K562 (cell line): ENCODE data around the gene TMEM208. TPM values are rescaled to one million over a fixed set of nuclear protein-coding genes. Genes with fewer than 3 reads are reported as not detected.

ENCODE experiments used
- ATAC-seq: fragments of 200-7000 bp; cut with Tn5 transposase; 3 replicates; pipeline ENCODE4 v1.9.1; 2020; ENCODE audit warnings: moderate library complexity
- BruUV-seq: library from RNA; stranded (reverse); fragments of 400-500 nt; replicated peaks from 2 replicates; lab custom pipeline; 2021; lab: Mats Ljungman, UMichigan
- CTCF ChIA-PET: fragments of 300-600 bp; formaldehyde crosslinking; extraction: SDS; loops from one replicate; lab custom pipeline; 2021; ENCODE audit warnings: low intra/inter-chr PET ratio; lab: Yijun Ruan, JAX
- POLR2A ChIA-PET: fragments of 300-600, 350-650 bp; sonication (Branson Sonifier 250); formaldehyde crosslinking; extraction: SDS; loops from one replicate; lab custom pipeline; 2021; ENCODE audit warnings: antibody characterized with exemption, inconsistent platforms; lab: Yijun Ruan, JAX
- DNase-seq, 4 experiments: peaks; one replicate each; pipeline versions ENCODE4 v3.0.0 to v3.0.0-alpha.2; 2011 to 2018; ENCODE audit warnings: low spot score in 3 of 4, mixed read lengths in 3 of 4; ENCODE audit errors: extremely low read depth in 1 of 4
- FAIRE-seq: peaks from 2 replicates; lab custom pipeline; 2011; peaks lifted over from hg19 to GRCh38; lab: Jason Lieb, UNC
- H2AFZ ChIP-seq: 2 replicates; pipeline ENCODE4 v1.6.0; 2011; ENCODE audit warnings: low read depth, low read length, control low read depth, inconsistent platforms
- H3K27ac ChIP-seq: fragments of 200-600 bp; 3 replicates; pipeline ENCODE4 v1.8.0; 2011; ENCODE audit warnings: low read depth, mild to moderate bottlenecking, control low read depth, inconsistent platforms, low read length, moderate library complexity, mixed read lengths; ENCODE audit errors: extremely low read depth
- H3K27me3 ChIP-seq, 2 experiments: fragments of 300-600 bp in 1 of 2; 2 replicates in 1 of 2; 3 replicates in 1 of 2; pipeline versions ENCODE4 v1.6.0 to v1.8.0; 2011; ENCODE audit warnings: inconsistent platforms in 2 of 2, low read length in 2 of 2, mild to moderate bottlenecking in 1 of 2, mixed read lengths in 1 of 2, moderate library complexity in 1 of 2; ENCODE audit not compliant: control insufficient read depth in 2 of 2, insufficient read depth in 2 of 2
- H3K36me3 ChIP-seq: fragments of 300-600 bp; 3 replicates; pipeline ENCODE4 v1.8.0; 2011; ENCODE audit warnings: mild to moderate bottlenecking, low read length, inconsistent platforms; ENCODE audit not compliant: control insufficient read depth, insufficient read depth
- H3K4me1 ChIP-seq, 2 experiments: fragments of 200-600 bp in 1 of 2; replicated peaks in 1 of 2; 2 replicates in 1 of 2; 3 replicates in 1 of 2; pipeline versions ENCODE4 v1.5.1 to v1.8.0; 2011; ENCODE audit warnings: inconsistent platforms in 2 of 2, low read length in 2 of 2, mild to moderate bottlenecking in 1 of 2, mixed read lengths in 1 of 2, moderate library complexity in 1 of 2; ENCODE audit not compliant: control insufficient read depth in 2 of 2, insufficient read depth in 2 of 2
- H3K4me2 ChIP-seq: 2 replicates; pipeline ENCODE4 v1.6.1; 2011; ENCODE audit warnings: low read length, control low read depth, inconsistent platforms, mixed read lengths; ENCODE audit not compliant: insufficient read depth
- H3K4me3 ChIP-seq: fragments of 200-600 bp; sonication (generic), shearing (Covaris generic); 2 replicates; pipeline ENCODE4 v1.5.1; 2016; ENCODE audit warnings: control low read depth, inconsistent platforms
- H3K79me2 ChIP-seq: fragments of 200-600 bp; 3 replicates; pipeline ENCODE4 v1.8.0; 2011; ENCODE audit warnings: low read length, inconsistent platforms; ENCODE audit not compliant: control insufficient read depth, insufficient read depth
- H3K9ac ChIP-seq, 2 experiments: 2 replicates each; pipeline versions ENCODE4 v1.6.0 to v1.6.1; 2011; ENCODE audit warnings: low read depth in 2 of 2, low read length in 2 of 2, control low read depth in 1 of 2, inconsistent platforms in 1 of 2, mild to moderate bottlenecking in 1 of 2, mixed read lengths in 1 of 2; ENCODE audit not compliant: insufficient read depth in 1 of 2
- H3K9me1 ChIP-seq: one replicate; pipeline ENCODE4 v1.6.0; 2011; ENCODE audit warnings: inconsistent platforms, mild to moderate bottlenecking, low read length, moderate library complexity; ENCODE audit not compliant: control insufficient read depth, insufficient read depth
- H3K9me3 ChIP-seq: replicated peaks from 2 replicates; pipeline ENCODE4 v1.5.1; 2011; ENCODE audit warnings: low read depth, low read length, inconsistent platforms; ENCODE audit not compliant: control insufficient read depth, insufficient read depth
- H4K20me1 ChIP-seq: replicated peaks from 2 replicates; pipeline ENCODE4 v1.6.1; 2011; ENCODE audit warnings: low read length, inconsistent platforms, mixed read lengths; ENCODE audit not compliant: control insufficient read depth, insufficient read depth
- BRF2 ChIP-seq: IDR thresholded peaks from 3 replicates; pipeline ENCODE4 v1.6.1; 2011; ENCODE audit warnings: borderline replicate concordance, mild to moderate bottlenecking; ENCODE audit not compliant: insufficient read length, insufficient read depth
- POLR2G ChIP-seq: fragments of 200-400 bp; formaldehyde crosslinking; IDR thresholded peaks from 2 replicates; pipeline ENCODE4 v1.6.1; 2017; ENCODE audit warnings: low read depth, mild to moderate bottlenecking, antibody characterized with exemption, low read length, moderate library complexity
- RBFOX2 ChIP-seq: fragments of 200-400 bp; formaldehyde crosslinking; IDR thresholded peaks from 2 replicates; pipeline ENCODE4 v1.6.1; 2017; ENCODE audit warnings: low read depth, mild to moderate bottlenecking, low read length, moderate library complexity
- WGBS: fragments of 100-300 bp; shearing (Covaris generic); methylation state at CpG from one replicate; pipeline ENCODE4 v1.1.6; 2016; ENCODE audit warnings: low coverage, mixed read lengths; ENCODE audit not compliant: insufficient coverage; ENCODE audit errors: missing lambda C conversion rate; 5-methylcytosine and 5-hydroxymethylcytosine counted together
- in situ Hi-C: fragments of 300-500 bp; cut with MboI; formaldehyde crosslinking; loops from 4 replicates; pipeline ENCODE4 v1.15.0; 2018; ENCODE audit warnings: inconsistent platforms, mixed read lengths
- intact Hi-C: fragments of 100-400 bp; cut with micrococcal nuclease; formaldehyde crosslinking; loops from 2 replicates; pipeline ENCODE4 v1.14.2; 2022
- polyA plus RNA-seq, 8 experiments: library from polyadenylated mRNA; depleted of rRNA in 4 of 8; stranded (reverse) in 5 of 8; unstranded in 3 of 8; fragments of >200 nt; fragmentation: Nextera tagmentation in 2 of 8; fragmentation: Illumina TruSeq in 1 of 8; extraction: Ambion mirVana in 2 of 8; extraction: Trizol in 1 of 8; gene quantifications; 2 replicates each; pipeline versions ENCODE4 v1.2.1 to v1.2.3, GENCODE V29; 2011 to 2014; ENCODE audit warnings: inconsistent platforms in 1 of 8, missing spikeins in 1 of 8
- total RNA-seq, 7 experiments: library from RNA; depleted of rRNA in 6 of 7; stranded (reverse); fragments of >200 nt in 6 of 7; fragmentation: Illumina TruSeq in 2 of 7; extraction: Trizol in 2 of 7; gene quantifications; 2 replicates each; pipeline versions ENCODE4 v1.2.1 to v1.2.3, GENCODE V29; 2011 to 2021; ENCODE audit warnings: low replicate concordance in 1 of 7

The TMEM208 gene
- total and polyA plus RNA-seq, 9 of the 15 experiments (the other 6 are each of a cell fraction or from before 2014, with no cell fraction given): 31.8 to 239 (median 54.3) TPM

DNA sequence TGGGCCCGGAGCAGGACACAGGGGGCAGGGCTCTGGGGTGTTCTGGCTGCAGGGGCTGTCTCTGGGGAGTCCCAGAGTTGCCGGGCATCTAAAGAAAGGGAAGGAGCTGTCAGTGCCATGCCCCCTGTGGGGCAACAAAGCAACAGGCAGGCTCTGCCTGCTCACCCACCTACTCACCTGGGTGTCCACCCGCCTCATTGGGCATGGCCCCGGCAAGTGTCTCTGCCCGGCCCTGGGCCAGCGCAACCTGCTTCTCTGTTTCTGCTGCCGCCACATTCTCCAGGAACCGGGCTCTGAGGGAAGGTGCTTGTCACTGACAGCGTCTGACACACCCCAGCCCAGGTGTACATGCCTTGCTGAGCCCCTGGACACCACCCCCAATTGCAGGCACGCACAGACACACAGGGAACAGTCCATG is 7.3 kb downstream of the TMEM208 start:
- peaks cover 93% of the 10 kb centered on the region; the same call in 2 of the 3 replicates for H3K36me3 ChIP-seq
- peaks cover 4% of the 10 kb centered on the region for H4K20me1 ChIP-seq
- peaks cover 7% of the 10 kb centered on the region; the same call in 2 of the 3 replicates for H3K79me2 ChIP-seq
- H3K9me3 ChIP-seq: no peaks in the 10 kb centered on the region
- intact Hi-C loops: no loop called here
- ChIA-PET CTCF (no interaction called here), POLR2A (no interaction called here)
- H2AFZ ChIP-seq: no peak overlapping the region
- peak overlapping the region in 1 of 2 experiments; percentile 43; a peak in 1 of 4 replicates for H3K9ac ChIP-seq
- in situ Hi-C loops: no loop called here
- H3K27ac ChIP-seq: no peak overlapping the region
- no TSS peak for BruUV-seq
- H3K9me1 ChIP-seq: no peaks in the 10 kb centered on the region
- H3K4me2 ChIP-seq: no peak overlapping the region
- H3K4me1 ChIP-seq: peaks cover 8 to 26% of the 10 kb centered on the region in 2 experiments; a peak in 4 of 5 replicates
- FAIRE-seq: no peak
- H3K4me3 ChIP-seq: no peak overlapping the region
- TF ChIP-seq RBFOX2 (peak; percentile 45; the same call in 1 of the 2 replicates), BRF2 (no peak), POLR2G (peak; percentile 65)
- no peaks in the 10 kb centered on the region for H3K27me3 ChIP-seq
- no peak for DNase-seq
- 95% methylated on average over 9 of the region's 10 CpGs for WGBS
- ATAC-seq: no peak
